GM06990 (cell line): ENCODE measurements around the gene DAZAP1.
"Not testable (repeated sequence)": the region's sequence is repeated elsewhere in the genome, so short reads cannot be mapped to it uniquely, and the experiment has no call there.

Experiments
- DNase-seq: peaks from one replicate; pipeline ENCODE4 v3.0.0-alpha.2; 2011; ENCODE audit not compliant: insufficient read length; ENCODE audit errors: extremely low read depth
- H3K27me3 ChIP-seq: replicated peaks from 2 replicates; pipeline ENCODE4 v1.6.0; 2011; ENCODE audit warnings: low read length; ENCODE audit not compliant: control insufficient read depth, insufficient read depth
- H3K36me3 ChIP-seq: 2 replicates; pipeline ENCODE4 v1.5.1; 2011; ENCODE audit warnings: low read length; ENCODE audit not compliant: control insufficient read depth, insufficient read depth
- H3K4me3 ChIP-seq: replicated peaks from 2 replicates; pipeline ENCODE4 v1.5.1; 2011; ENCODE audit warnings: low read depth, mild to moderate bottlenecking, control low read depth, low read length
- CTCF ChIP-seq: IDR thresholded peaks from 2 replicates; pipeline ENCODE4 v1.5.1; 2011; ENCODE audit warnings: low read length, control low read depth, mild to moderate bottlenecking, inconsistent platforms; ENCODE audit not compliant: insufficient read depth, poor library complexity, severe bottlenecking

Gene DAZAP1

GRCh38 chr19:1475751-1476437 lies 68.5 kb downstream of the DAZAP1 start:
- Histone ChIP-seq H3K4me3 (no peak overlapping the region), H3K27me3 (no peaks in the 10 kb centered on the region; the same call in 1 of the 2 replicates), H3K36me3 (peaks cover 9% of the 10 kb centered on the region)
- no peak for TF ChIP-seq CTCF
- no peak for DNase-seq

GRCh38 chr19:1477056-1477455 lies 69.7 kb downstream of the DAZAP1 start:
- H3K27me3 ChIP-seq, H3K36me3 ChIP-seq, DNase-seq, H3K4me3 ChIP-seq: not testable (repeated sequence)

- Histone ChIP-seq H3K27me3 (no peaks in the 10 kb centered on the region), H3K4me3 (peak within 1 kb of the TSS; percentile 89), H3K36me3 (peaks cover 9% of the 10 kb centered on the region)
- DNase-seq = peak; percentile 96
- no peak for TF ChIP-seq CTCF
Observed at GRCh38 chr19:1478934-1479707, 71.7 kb downstream of the DAZAP1 start, which contains the start of gene C19orf25. Gene C19orf25 (minus strand): TSS chr19:1479215. CDS start chr19:1478903, 312 bp downstream.

- DNase-seq = no peak
- no peak overlapping the region for H3K4me3 ChIP-seq
Observed at GRCh38 chr19:1481224-1481892, 74.0 kb downstream of the DAZAP1 start.

GRCh38 chr19:1481893-1482360 lies 74.5 kb downstream of the DAZAP1 start:
- peak; percentile 18 for DNase-seq
- Histone ChIP-seq H3K27me3 (no peaks in the 10 kb centered on the region), H3K4me3 (no peak overlapping the region), H3K36me3 (no peaks in the 10 kb centered on the region)
- no peak for TF ChIP-seq CTCF

More at GRCh38 chr19:1481224-1481892, 74.0 kb downstream of the DAZAP1 start:
- Histone ChIP-seq H3K36me3 (no peaks in the 10 kb centered on the region), H3K27me3 (no peaks in the 10 kb centered on the region)
- TF ChIP-seq CTCF = no peak
